MCF 10A (cell line): Measurements from ENCODE around the gene FANCD2OS. TPM values are rescaled to one million over a fixed set of nuclear protein-coding genes. Genes with fewer than 3 reads are reported as not detected.

ENCODE experiments used
- BruUV-seq: library from RNA; stranded (reverse); fragments of 400-500 nt; replicated peaks from 2 replicates; lab custom pipeline; 2021; lab: Mats Ljungman, UMichigan
- CTCF ChIA-PET: fragments of 300-600 bp; sonication (Branson Sonifier 250); formaldehyde crosslinking; extraction: SDS; loops from one replicate; lab custom pipeline; 2021; ENCODE audit warnings: antibody characterized with exemption, inconsistent platforms; lab: Yijun Ruan, JAX
- POLR2A ChIA-PET: fragments of 300-600, 350-650 bp; sonication (Branson Sonifier 250); formaldehyde crosslinking; extraction: SDS; loops from one replicate; lab custom pipeline; 2020; ENCODE audit warnings: antibody characterized with exemption, inconsistent platforms; lab: Yijun Ruan, JAX
- DNase-seq: peaks from one replicate; pipeline ENCODE4 v3.0.0-alpha.2; 2018; ENCODE audit not compliant: unreplicated experiment
- H3K27ac Mint-ChIP-seq: one replicate; pipeline ENCODE4 v1.8.0; 2022; ENCODE audit warnings: mild to moderate bottlenecking, low read depth, mixed read lengths; ENCODE audit not compliant: unreplicated experiment
- H3K27me3 Mint-ChIP-seq: one replicate; pipeline ENCODE4 v1.8.0; 2022; ENCODE audit warnings: mixed read lengths; ENCODE audit not compliant: insufficient read depth, unreplicated experiment
- H3K36me3 Mint-ChIP-seq: one replicate; pipeline ENCODE4 v1.8.0; 2022; ENCODE audit warnings: mild to moderate bottlenecking, moderate library complexity, mixed read lengths; ENCODE audit not compliant: insufficient read depth, unreplicated experiment
- H3K4me1 Mint-ChIP-seq: one replicate; pipeline ENCODE4 v1.8.0; 2022; ENCODE audit warnings: mixed read lengths; ENCODE audit not compliant: insufficient read depth, unreplicated experiment
- H3K4me3 Mint-ChIP-seq: one replicate; pipeline ENCODE4 v1.8.0; 2022; ENCODE audit warnings: mild to moderate bottlenecking, moderate library complexity, mixed read lengths; ENCODE audit not compliant: unreplicated experiment
- H3K9me3 Mint-ChIP-seq: one replicate; pipeline ENCODE4 v1.8.0; 2022; ENCODE audit warnings: mixed read lengths; ENCODE audit not compliant: unreplicated experiment
- CTCF ChIP-seq: fragments of 200-600 bp; IDR thresholded peaks from one replicate; pipeline ENCODE4 v1.8.0; 2022; ENCODE audit warnings: antibody characterized with exemption, mild to moderate bottlenecking; ENCODE audit not compliant: unreplicated experiment
- intact Hi-C: fragments of 100-400 bp; cut with micrococcal nuclease; formaldehyde crosslinking; loops from 2 replicates; pipeline ENCODE4 v1.14.1; 2022
- total RNA-seq: library from RNA; stranded (reverse); gene quantifications from 2 replicates; pipeline ENCODE4 v1.2.3, GENCODE V29; 2022

FANCD2OS gene
- total RNA-seq, 1 experiment from 2014 or later, result not detected

DNA sequence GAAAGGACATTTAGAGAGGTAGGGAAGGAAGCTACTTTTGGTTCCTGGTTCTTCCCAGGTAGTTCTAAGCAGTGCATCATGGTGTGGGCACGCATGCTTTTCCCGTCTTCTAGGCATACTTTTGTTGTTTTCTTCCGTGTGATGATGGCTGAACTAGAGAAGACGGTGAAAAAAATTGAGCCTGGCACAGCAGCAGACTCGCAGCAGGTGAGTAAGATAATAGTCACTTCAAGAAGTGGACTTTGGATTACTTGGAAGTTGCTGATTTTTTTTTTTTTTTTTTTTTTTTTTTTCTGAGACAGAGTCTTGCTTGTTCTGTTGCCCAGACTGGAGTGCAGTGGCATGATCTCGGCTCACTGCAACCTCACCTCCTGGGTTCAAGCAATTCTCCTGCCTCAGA is 17.9 kb downstream of the FANCD2OS start:
- no peak for DNase-seq
- no peaks in the 10 kb centered on the region for H3K4me1 Mint-ChIP-seq
- no peak overlapping the region for H3K4me3 Mint-ChIP-seq
- POLR2A ChIA-PET, result no interaction called here
- no peak overlapping the region for H3K27ac Mint-ChIP-seq
- TF ChIP-seq CTCF, result no peak
- intact Hi-C loops, result no loop called here
- no peaks in the 10 kb centered on the region for H3K9me3 Mint-ChIP-seq
- CTCF ChIA-PET, result interaction anchor here (0.5 kb wide), 1 partner anchor 11 kb away, joined by 3 read pairs; no protein-coding TSS in a partner anchor
- BruUV-seq, result no TSS peak
- peaks cover 22% of the 10 kb centered on the region for H3K36me3 Mint-ChIP-seq
- no peaks in the 10 kb centered on the region for H3K27me3 Mint-ChIP-seq

- intact Hi-C loops, result no loop called here
- H3K9me3 Mint-ChIP-seq, result no peaks in the 10 kb centered on the region
- no peak overlapping the region for H3K27ac Mint-ChIP-seq
- no peak for TF ChIP-seq CTCF
- POLR2A ChIA-PET, result interaction anchor here (1.0 to 1.2 kb wide), 2 partner anchors 13 to 118 kb away, joined by 4 read pairs; no protein-coding TSS in a partner anchor
- no peak for DNase-seq
- H3K4me3 Mint-ChIP-seq, result no peak overlapping the region
- H3K4me1 Mint-ChIP-seq, result no peaks in the 10 kb centered on the region
- BruUV-seq, result no TSS peak
- CTCF ChIA-PET, result interaction anchor here (0.7 to 0.8 kb wide), 2 partner anchors 11 to 142 kb away, joined by 3 to 5 read pairs; no protein-coding TSS in a partner anchor
- H3K27me3 Mint-ChIP-seq, result no peaks in the 10 kb centered on the region
- H3K36me3 Mint-ChIP-seq, result peaks cover 26% of the 10 kb centered on the region
Observed at GRCh38 chr3:10088256-10088655, 19.8 kb downstream of the FANCD2OS start.

DNA sequence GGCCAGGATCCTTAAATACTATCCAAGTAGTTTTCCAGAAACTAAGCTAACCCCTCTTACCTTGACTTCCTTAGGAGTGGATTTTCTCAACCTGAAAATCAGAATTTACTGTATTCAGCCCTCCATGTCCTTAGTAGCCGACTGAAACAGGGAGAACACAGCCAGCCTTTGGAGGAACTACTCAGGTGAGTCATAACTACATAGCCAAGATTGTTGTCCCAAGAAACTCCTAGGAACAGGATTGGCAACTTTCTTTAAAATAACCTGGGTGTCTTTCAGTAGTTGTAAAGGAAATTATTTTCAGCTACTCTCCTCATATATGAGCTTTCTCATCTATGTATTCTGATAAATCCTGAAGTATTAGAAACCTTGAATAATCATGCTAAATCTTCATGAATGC is 22.3 kb downstream of the FANCD2OS start:
- POLR2A ChIA-PET, result no interaction called here
- Mint-ChIP-seq H3K36me3 (peaks cover 23% of the 10 kb centered on the region), H3K27me3 (no peaks in the 10 kb centered on the region), H3K4me3 (no peak overlapping the region), H3K9me3 (no peaks in the 10 kb centered on the region), H3K27ac (no peak overlapping the region), H3K4me1 (no peaks in the 10 kb centered on the region)
- CTCF ChIA-PET, result interaction anchor here (0.6 to 1.1 kb wide), 3 partner anchors 13 to 437 kb away, joined by 3 read pairs; no protein-coding TSS in a partner anchor
- no TSS peak for BruUV-seq
- intact Hi-C loops, result no loop called here
- DNase-seq, result no peak
- no peak for TF ChIP-seq CTCF

GRCh38 chr3:10081871-10082270 is 26.2 kb downstream of the FANCD2OS start:
- BruUV-seq, result no TSS peak
- POLR2A ChIA-PET, result no interaction called here

More at GRCh38 chr3:10081871-10082270, 26.2 kb downstream of the FANCD2OS start:
- TF ChIP-seq CTCF, result no peak
- H3K27me3 Mint-ChIP-seq, result no peaks in the 10 kb centered on the region
- peaks cover 28% of the 10 kb centered on the region for H3K36me3 Mint-ChIP-seq
- intact Hi-C loops, result no loop called here
- H3K9me3 Mint-ChIP-seq, result no peaks in the 10 kb centered on the region
- no peaks in the 10 kb centered on the region for H3K4me1 Mint-ChIP-seq
- H3K27ac Mint-ChIP-seq, result no peak overlapping the region
- no peak for DNase-seq
- H3K4me3 Mint-ChIP-seq, result no peak overlapping the region
- CTCF ChIA-PET, result no interaction called here
